Mucosa of descending colon (tissue), 3 donors: Measurements from ENCODE around the gene ANKAR. TPM values are rescaled to one million over a fixed set of nuclear protein-coding genes. Genes with fewer than 3 reads are reported as not detected.

Experiments
- ATAC-seq: fragments of 200-7000 bp; cut with Tn5 transposase; one replicate; pipeline ENCODE4 v1.9.1; 2020; ENCODE audit warnings: mild to moderate bottlenecking, moderate library complexity
- DNase-seq, 3 donors: peaks; one replicate each; pipeline ENCODE4 v3.0.0-alpha.2; 2020
- H3K36me3 ChIP-seq: fragments of 200-600 bp; one replicate; pipeline ENCODE4 v1.8.0; 2021; ENCODE audit warnings: low read depth, mild to moderate bottlenecking
- H3K4me1 ChIP-seq: fragments of 200-600 bp; one replicate; pipeline ENCODE4 v1.8.0; 2021; ENCODE audit warnings: low read depth, mild to moderate bottlenecking
- H3K4me3 ChIP-seq: fragments of 200-600 bp; one replicate; pipeline ENCODE4 v1.8.0; 2021; ENCODE audit warnings: mild to moderate bottlenecking
- H3K9me3 ChIP-seq: fragments of 200-600 bp; one replicate; pipeline ENCODE4 v1.8.0; 2021; ENCODE audit warnings: mild to moderate bottlenecking
- CTCF ChIP-seq: fragments of 200-600 bp; IDR thresholded peaks from one replicate; pipeline ENCODE4 v1.8.0; 2022; ENCODE audit warnings: antibody characterized with exemption, mild to moderate bottlenecking
- intact Hi-C, 2 donors: fragments of 100-400 bp; cut with DNase I in 1 of 2; cut with micrococcal nuclease in 1 of 2; formaldehyde crosslinking; loops; one replicate each; pipeline versions ENCODE4 v1.11.0 to v1.11.1; 2022; cut with DNase I, micrococcal nuclease
- total RNA-seq, 3 donors: library from RNA; stranded (reverse); fragmentation: NEBNext Ultra II Directional in 2 of 3; extraction: Animal tissue kit (Norgen Biotek cat#: 25700) in 2 of 3; gene quantifications; one replicate each; pipeline versions ENCODE4 v1.2.1 to v1.2.4, GENCODE V29; 2021 to 2023
- donor health status: DM: no; HTN: no; CAD: no; lungs with moderate emphysema.
- donor health status: DM: no; HTN: no; CAD: no.
- donor health status: DM: no; HTN: yes; CAD: no.

Gene ANKAR
- total RNA-seq, 3 donors from 2014 or later = 7.8 to 14.2 (median 14.1) TPM

- TF ChIP-seq CTCF = no peak
- Histone ChIP-seq H3K4me1 (no peaks in the 10 kb centered on the region), H3K4me3 (no peak overlapping the region), H3K36me3 (no peaks in the 10 kb centered on the region), H3K9me3 (no peaks in the 10 kb centered on the region)
- no peak for ATAC-seq
- DNase-seq = no peak
- intact Hi-C loops = loop anchor here in 1 of 2 donors (10.0 kb wide), 1 partner anchor 165 kb away; no protein-coding TSS in a partner anchor
These were observed 44.7 kb upstream of the ANKAR start for GRCh38 chr2:189629531-189630453.

DNA sequence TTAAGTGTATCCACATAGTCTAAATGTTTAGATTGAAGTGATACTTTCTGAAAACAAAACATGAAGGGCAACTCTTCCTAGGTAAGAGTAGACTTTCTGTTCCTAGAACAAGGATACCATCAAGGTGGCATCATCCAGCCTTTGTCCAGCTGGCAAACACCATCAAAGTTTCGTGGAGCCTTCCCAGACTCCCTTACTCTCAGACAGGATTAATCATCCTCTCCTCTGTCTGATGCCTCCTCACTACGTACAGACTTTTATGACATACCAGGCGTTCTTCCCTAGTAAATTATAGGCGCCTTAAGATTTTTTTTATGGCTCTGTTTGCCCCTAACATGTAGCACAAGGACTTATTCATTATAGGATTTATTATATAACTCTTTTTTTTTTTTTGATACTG is 42.6 kb upstream of the ANKAR start:
- ATAC-seq = no peak
- intact Hi-C loops = loop anchor here in 1 of 2 donors (10.0 kb wide), 1 partner anchor 167 kb away; no protein-coding TSS in a partner anchor
- no peak for DNase-seq

GRCh38 chr2:189633392-189633811 is 41.1 kb upstream of the ANKAR start:
- intact Hi-C loops = loop anchor here in 1 of 2 donors (10.0 kb wide), 1 partner anchor 169 kb away; no protein-coding TSS in a partner anchor
- DNase-seq = peak in 1 of 3 donors; percentile 24
- ATAC-seq = no peak

More for the DNA sequence above, 42.6 kb upstream of the ANKAR start:
- Histone ChIP-seq H3K4me3 (no peak overlapping the region), H3K9me3 (no peaks in the 10 kb centered on the region), H3K4me1 (no peaks in the 10 kb centered on the region), H3K36me3 (no peaks in the 10 kb centered on the region)
- TF ChIP-seq CTCF = no peak

GRCh38 chr2:189635353-189635752 is 39.1 kb upstream of the ANKAR start:
- Histone ChIP-seq H3K9me3 (no peaks in the 10 kb centered on the region), H3K4me3 (no peak overlapping the region), H3K36me3 (no peaks in the 10 kb centered on the region), H3K4me1 (no peaks in the 10 kb centered on the region)
- no peak for TF ChIP-seq CTCF
- ATAC-seq (no peak), DNase-seq (no peak)
- intact Hi-C loops = loop anchor here in 1 of 2 donors (10.0 kb wide), 1 partner anchor 171 kb away; no protein-coding TSS in a partner anchor

More at GRCh38 chr2:189633392-189633811, 41.1 kb upstream of the ANKAR start:
- no peaks in the 10 kb centered on the region for H3K9me3 ChIP-seq
- no peak for TF ChIP-seq CTCF
- H3K4me1 ChIP-seq = no peaks in the 10 kb centered on the region
- no peaks in the 10 kb centered on the region for H3K36me3 ChIP-seq
- no peak overlapping the region for H3K4me3 ChIP-seq

DNA sequence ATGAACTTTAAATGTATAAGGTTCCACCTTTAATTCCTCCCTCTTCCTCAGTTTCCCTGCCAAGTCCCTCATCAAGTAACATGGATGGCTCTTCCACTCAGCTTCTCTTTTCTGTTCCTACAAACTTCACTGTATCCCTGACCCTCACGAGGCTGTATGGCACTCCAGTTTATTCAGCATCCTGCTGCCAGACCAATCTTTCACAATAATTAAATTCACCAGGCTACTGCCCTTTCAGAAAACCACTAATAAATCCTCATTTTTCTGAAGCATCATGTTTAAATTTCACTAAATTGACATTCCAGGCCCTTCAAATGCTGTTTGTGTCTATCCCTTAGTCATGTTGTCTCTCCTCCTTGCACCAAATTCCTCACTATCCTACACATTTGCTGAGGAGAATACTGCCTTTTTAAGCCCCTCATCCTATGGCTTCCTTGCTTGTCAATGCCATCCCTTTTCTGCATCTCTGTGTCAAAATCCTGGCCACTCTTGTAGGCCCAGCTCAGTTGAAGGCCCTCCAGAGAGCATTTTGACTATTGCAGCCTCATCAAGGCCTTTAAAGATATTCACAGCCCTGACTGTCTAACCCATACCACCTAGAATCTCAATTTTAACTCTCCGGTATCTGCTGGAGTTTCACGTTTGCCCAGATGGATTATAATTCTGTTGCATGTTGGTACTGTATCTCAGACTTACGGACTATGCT is 36.0 kb upstream of the ANKAR start:
- Histone ChIP-seq H3K4me3 (no peak overlapping the region), H3K9me3 (no peaks in the 10 kb centered on the region), H3K4me1 (no peaks in the 10 kb centered on the region), H3K36me3 (no peaks in the 10 kb centered on the region)
- no peak for TF ChIP-seq CTCF
- DNase-seq = no peak
- ATAC-seq = no peak
- intact Hi-C loops = loop anchor here in 1 of 2 donors (10.0 kb wide), 1 partner anchor 174 kb away; no protein-coding TSS in a partner anchor
